B cell (primary cell): Measurements from ENCODE around the gene PSMC3IP.

Source experiments
- EZH2 ChIP-seq: IDR thresholded peaks from 2 replicates; pipeline ENCODE4 v1.6.1; 2012; ENCODE audit warnings: borderline replicate concordance, low read depth, mild to moderate bottlenecking, moderate library complexity, low read length; ENCODE audit not compliant: insufficient read depth, poor library complexity, severe bottlenecking
- TF ChIP-seq, protein P1 (sequence below): fragments of 200-600 bp; IDR thresholded peaks from one replicate; pipeline ENCODE4 v1.8.0; 2022; ENCODE audit warnings: antibody characterized with exemption, mild to moderate bottlenecking

- TF ChIP-seq, protein P1, sequence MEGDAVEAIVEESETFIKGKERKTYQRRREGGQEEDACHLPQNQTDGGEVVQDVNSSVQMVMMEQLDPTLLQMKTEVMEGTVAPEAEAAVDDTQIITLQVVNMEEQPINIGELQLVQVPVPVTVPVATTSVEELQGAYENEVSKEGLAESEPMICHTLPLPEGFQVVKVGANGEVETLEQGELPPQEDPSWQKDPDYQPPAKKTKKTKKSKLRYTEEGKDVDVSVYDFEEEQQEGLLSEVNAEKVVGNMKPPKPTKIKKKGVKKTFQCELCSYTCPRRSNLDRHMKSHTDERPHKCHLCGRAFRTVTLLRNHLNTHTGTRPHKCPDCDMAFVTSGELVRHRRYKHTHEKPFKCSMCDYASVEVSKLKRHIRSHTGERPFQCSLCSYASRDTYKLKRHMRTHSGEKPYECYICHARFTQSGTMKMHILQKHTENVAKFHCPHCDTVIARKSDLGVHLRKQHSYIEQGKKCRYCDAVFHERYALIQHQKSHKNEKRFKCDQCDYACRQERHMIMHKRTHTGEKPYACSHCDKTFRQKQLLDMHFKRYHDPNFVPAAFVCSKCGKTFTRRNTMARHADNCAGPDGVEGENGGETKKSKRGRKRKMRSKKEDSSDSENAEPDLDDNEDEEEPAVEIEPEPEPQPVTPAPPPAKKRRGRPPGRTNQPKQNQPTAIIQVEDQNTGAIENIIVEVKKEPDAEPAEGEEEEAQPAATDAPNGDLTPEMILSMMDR: no peak
- TF ChIP-seq EZH2: no peak
Measured at GRCh38 chr17:42591411-42591810, 13.9 kb upstream of the PSMC3IP start.
